Measurements from ENCODE around the gene EPM2A. TPM values are rescaled to one million over a fixed set of nuclear protein-coding genes. Genes with fewer than 3 reads are reported as not detected.

The EPM2A gene
- total RNA-seq, 1 experiment from 2014 or later, result 6.4 TPM

- Histone ChIP-seq H4K20me1 (ENCODE audit: insufficient read depth) (no peaks in the 10 kb centered on the region), H3K9me3 (ENCODE audit: control insufficient read depth in 1 of 2, insufficient read depth in 1 of 2, low read depth in 1 of 2, low read length in 2 of 2) (no peaks in the 10 kb centered on the region), H3K4me2 (ENCODE audit: low read length) (no peak overlapping the region), H3K27me3 (ENCODE audit: insufficient read depth, low read length) (no peaks in the 10 kb centered on the region), H3K9me2 (ENCODE audit: insufficient read depth) (no peaks in the 10 kb centered on the region), H3K79me2 (ENCODE audit: insufficient read depth, low read length) (no peaks in the 10 kb centered on the region), H3K27ac (ENCODE audit: low read depth, low read length) (no peak overlapping the region), H3K9ac (ENCODE audit: low read length) (no peak overlapping the region), H3K4me3 (replicated peaks in 1 of 2; ENCODE audit: low read depth in 1 of 2, low read length in 2 of 2) (no peak overlapping the region), H3K4me1 (ENCODE audit: control insufficient read depth in 1 of 2, insufficient read depth in 2 of 2, low read length in 2 of 2) (no peaks in the 10 kb centered on the region), H3K36me3 (ENCODE audit: control insufficient read depth in 1 of 2, insufficient read depth in 2 of 2, low read length in 2 of 2) (no peaks in the 10 kb centered on the region), H2AFZ (ENCODE audit: low read depth, low read length, poor library complexity, severe bottlenecking) (no peak overlapping the region)
- no peak for ATAC-seq
- ChIA-PET CTCF (no interaction called here), POLR2A (no interaction called here), RAD21 (ENCODE audit: low non-redundant PET in 1 of 2, low total read pairs in 2 of 2, uncharacterized antibody in 2 of 2, unreplicated experiment in 2 of 2) (no interaction called here)
- no peak for DNase-seq (ENCODE audit: low read depth, low spot score)
- intact Hi-C loops (cut with micrococcal nuclease), result no loop called here
- no TSS peak for BruUV-seq (replicated peaks)
- no peak for TF ChIP-seq SP1 (IDR thresholded peaks at IDR 0.05; ENCODE audit: low read depth)
These were observed 20.6 kb downstream of the EPM2A start for GRCh38 chr6:145714731-145715130.

DNA sequence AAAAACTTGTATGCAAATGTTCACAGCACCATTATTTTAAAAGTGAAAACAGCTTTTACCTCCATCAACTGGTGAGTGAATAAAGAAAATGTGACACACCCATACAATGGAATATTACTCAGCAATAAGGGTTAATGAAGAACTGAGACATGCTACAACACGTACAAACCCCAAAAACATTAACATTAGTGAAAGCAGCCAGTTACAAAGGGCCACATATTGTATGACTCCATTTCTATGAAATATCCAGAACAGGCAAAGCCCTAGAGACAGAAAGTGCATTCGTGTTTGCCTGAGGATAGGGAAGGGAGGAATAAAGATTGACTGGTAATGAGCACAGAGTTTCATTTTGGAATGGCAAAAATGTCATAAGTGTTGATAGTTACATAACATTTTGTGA lies 21.5 kb downstream of the EPM2A start:
- DNase-seq (ENCODE audit: low read depth, low spot score) (no peak), ATAC-seq (no peak)
- Histone ChIP-seq H2AFZ (ENCODE audit: low read depth, low read length, poor library complexity, severe bottlenecking) (no peak overlapping the region), H3K4me2 (ENCODE audit: low read length) (no peak overlapping the region), H3K9ac (ENCODE audit: low read length) (no peak overlapping the region), H3K27me3 (ENCODE audit: insufficient read depth, low read length) (no peaks in the 10 kb centered on the region), H3K36me3 (ENCODE audit: control insufficient read depth in 1 of 2, insufficient read depth in 2 of 2, low read length in 2 of 2) (no peaks in the 10 kb centered on the region), H3K27ac (ENCODE audit: low read depth, low read length) (no peak overlapping the region), H3K9me3 (ENCODE audit: control insufficient read depth in 1 of 2, insufficient read depth in 1 of 2, low read depth in 1 of 2, low read length in 2 of 2) (no peaks in the 10 kb centered on the region), H3K9me2 (ENCODE audit: insufficient read depth) (no peaks in the 10 kb centered on the region), H3K4me1 (ENCODE audit: control insufficient read depth in 1 of 2, insufficient read depth in 2 of 2, low read length in 2 of 2) (no peaks in the 10 kb centered on the region), H3K4me3 (replicated peaks in 1 of 2; ENCODE audit: low read depth in 1 of 2, low read length in 2 of 2) (no peak overlapping the region), H4K20me1 (ENCODE audit: insufficient read depth) (no peaks in the 10 kb centered on the region), H3K79me2 (ENCODE audit: insufficient read depth, low read length) (no peaks in the 10 kb centered on the region)
- ChIA-PET RAD21 (ENCODE audit: low non-redundant PET in 1 of 2, low total read pairs in 2 of 2, uncharacterized antibody in 2 of 2, unreplicated experiment in 2 of 2) (no interaction called here), CTCF (interaction anchor here (1.6 kb wide), 1 partner anchor 10 kb away, joined by 6 read pairs; no protein-coding TSS in a partner anchor), POLR2A (no interaction called here)
- intact Hi-C loops (cut with micrococcal nuclease), result no loop called here
- no TSS peak for BruUV-seq (replicated peaks)
- no peak for TF ChIP-seq CEBPB (IDR thresholded peaks at IDR 0.05; ENCODE audit: low read depth)
- no peak for TF ChIP-seq CTCF (IDR thresholded peaks at IDR 0.05 in 2 of 3, conservative IDR thresholded peaks at IDR 0.05 in 1 of 3; ENCODE audit: borderline replicate concordance in 1 of 3, insufficient read depth in 1 of 3, low read depth in 2 of 3, low read length in 2 of 3)
- no peak for TF ChIP-seq RAD21 (IDR thresholded peaks at IDR 0.05; ENCODE audit: low read depth)
- TF ChIP-seq SP1 (IDR thresholded peaks at IDR 0.05; ENCODE audit: low read depth), result no peak
- no peak for TF ChIP-seq ATF3 (IDR thresholded peaks at IDR 0.05)
- TF ChIP-seq SRF (IDR thresholded peaks at IDR 0.05; ENCODE audit: low read depth), result no peak
- no peak for TF ChIP-seq MAX (IDR thresholded peaks at IDR 0.05)
- no peak for TF ChIP-seq EZH2 (IDR thresholded peaks at IDR 0.05)
- TF ChIP-seq EGR1 (IDR thresholded peaks at IDR 0.05; ENCODE audit: low read depth), result no peak
- TF ChIP-seq, protein P1, sequence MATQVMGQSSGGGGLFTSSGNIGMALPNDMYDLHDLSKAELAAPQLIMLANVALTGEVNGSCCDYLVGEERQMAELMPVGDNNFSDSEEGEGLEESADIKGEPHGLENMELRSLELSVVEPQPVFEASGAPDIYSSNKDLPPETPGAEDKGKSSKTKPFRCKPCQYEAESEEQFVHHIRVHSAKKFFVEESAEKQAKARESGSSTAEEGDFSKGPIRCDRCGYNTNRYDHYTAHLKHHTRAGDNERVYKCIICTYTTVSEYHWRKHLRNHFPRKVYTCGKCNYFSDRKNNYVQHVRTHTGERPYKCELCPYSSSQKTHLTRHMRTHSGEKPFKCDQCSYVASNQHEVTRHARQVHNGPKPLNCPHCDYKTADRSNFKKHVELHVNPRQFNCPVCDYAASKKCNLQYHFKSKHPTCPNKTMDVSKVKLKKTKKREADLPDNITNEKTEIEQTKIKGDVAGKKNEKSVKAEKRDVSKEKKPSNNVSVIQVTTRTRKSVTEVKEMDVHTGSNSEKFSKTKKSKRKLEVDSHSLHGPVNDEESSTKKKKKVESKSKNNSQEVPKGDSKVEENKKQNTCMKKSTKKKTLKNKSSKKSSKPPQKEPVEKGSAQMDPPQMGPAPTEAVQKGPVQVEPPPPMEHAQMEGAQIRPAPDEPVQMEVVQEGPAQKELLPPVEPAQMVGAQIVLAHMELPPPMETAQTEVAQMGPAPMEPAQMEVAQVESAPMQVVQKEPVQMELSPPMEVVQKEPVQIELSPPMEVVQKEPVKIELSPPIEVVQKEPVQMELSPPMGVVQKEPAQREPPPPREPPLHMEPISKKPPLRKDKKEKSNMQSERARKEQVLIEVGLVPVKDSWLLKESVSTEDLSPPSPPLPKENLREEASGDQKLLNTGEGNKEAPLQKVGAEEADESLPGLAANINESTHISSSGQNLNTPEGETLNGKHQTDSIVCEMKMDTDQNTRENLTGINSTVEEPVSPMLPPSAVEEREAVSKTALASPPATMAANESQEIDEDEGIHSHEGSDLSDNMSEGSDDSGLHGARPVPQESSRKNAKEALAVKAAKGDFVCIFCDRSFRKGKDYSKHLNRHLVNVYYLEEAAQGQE (IDR thresholded peaks at IDR 0.05; ENCODE audit: low read depth), result no peak
- no peak for TF ChIP-seq ZFX (IDR thresholded peaks at IDR 0.05)
- TF ChIP-seq CBX3 (IDR thresholded peaks at IDR 0.05; ENCODE audit: low read depth), result no peak
- no peak for TF ChIP-seq POLR2AphosphoS5 (IDR thresholded peaks at IDR 0.05; ENCODE audit: low read depth, low read length)
- TF ChIP-seq ELF1 (IDR thresholded peaks at IDR 0.05; ENCODE audit: borderline replicate concordance, low read depth), result no peak
